ENCODE measurements around the gene HSPA9. TPM values are rescaled to one million over a fixed set of nuclear protein-coding genes. Genes with fewer than 3 reads are reported as not detected.

Gene HSPA9
- total and polyA plus RNA-seq, 9 of the 15 experiments (the other 6 are each of a cell fraction or from before 2014, with no cell fraction given), result 195 to 583 (median 514) TPM

GRCh38 chr5:138616508-138616907 is 41.3 kb upstream of the HSPA9 start (continued):
- TF ChIP-seq HOMEZ (CRISPR knock-in tag; IDR thresholded peaks at IDR 0.05) (no peak), SP2 (IDR thresholded peaks at IDR 0.05; ENCODE audit: extremely low read depth, low read depth, low read length, poor library complexity, severe bottlenecking) (no peak), KLF10 (CRISPR knock-in tag; IDR thresholded peaks at IDR 0.05) (no peak), ELF2 (CRISPR knock-in tag; IDR thresholded peaks at IDR 0.05) (no peak), GATA2 (CRISPR knock-in tag; IDR thresholded peaks at IDR 0.05) (no peak), SMARCC2 (IDR thresholded peaks at IDR 0.05; ENCODE audit: low read depth) (no peak), ZNF347 (CRISPR knock-in tag; IDR thresholded peaks at IDR 0.05; ENCODE audit: low read depth) (no peak), BCL6 (CRISPR knock-in tag; IDR thresholded peaks at IDR 0.05) (no peak)

- CTCF ChIA-PET (ENCODE audit: low intra/inter-chr PET ratio), result no interaction called here
- Histone ChIP-seq H3K36me3 (ENCODE audit: control insufficient read depth, insufficient read depth, low read length) (no peaks in the 10 kb centered on the region), H4K20me1 (replicated peaks; ENCODE audit: control insufficient read depth, insufficient read depth, low read length) (no peaks in the 10 kb centered on the region), H3K4me2 (ENCODE audit: insufficient read depth, low read length) (no peak overlapping the region), H3K79me2 (ENCODE audit: control insufficient read depth, insufficient read depth, low read length) (no peaks in the 10 kb centered on the region), H3K4me1 (replicated peaks in 1 of 2; ENCODE audit: control insufficient read depth in 2 of 2, insufficient read depth in 2 of 2, low read length in 2 of 2) (peaks cover 10 to 11% of the 10 kb centered on the region in 2 experiments; a peak in 4 of 5 replicates), H3K27me3 (ENCODE audit: control insufficient read depth in 2 of 2, insufficient read depth in 2 of 2, low read length in 2 of 2) (peaks cover 2 to 4% of the 10 kb centered on the region in 2 experiments; a peak in 2 of 5 replicates), H3K9me1 (ENCODE audit: control insufficient read depth, insufficient read depth, low read length) (no peaks in the 10 kb centered on the region), H3K9me3 (replicated peaks; ENCODE audit: control insufficient read depth, insufficient read depth, low read depth, low read length) (no peaks in the 10 kb centered on the region), H2AFZ (ENCODE audit: low read depth, low read length) (no peak overlapping the region), H3K27ac (ENCODE audit: extremely low read depth, low read depth, low read length) (no peak overlapping the region), H3K9ac (ENCODE audit: insufficient read depth in 1 of 2, low read depth in 2 of 2, low read length in 2 of 2) (no peak overlapping the region), H3K4me3 (no peak overlapping the region)
- no peak for ATAC-seq
- intact Hi-C loops (cut with micrococcal nuclease) (no loop called here), in situ Hi-C loops (cut with MboI) (no loop called here)
- FAIRE-seq, result no peak
- 13% methylated on average over 3 of the region's 3 CpGs for WGBS (ENCODE audit: insufficient coverage, low coverage, missing lambda C conversion rate)
- no peak for DNase-seq (ENCODE audit: extremely low read depth in 1 of 4, low spot score in 3 of 4)
- no TSS peak for BruUV-seq (replicated peaks)
- POLR2A ChIA-PET, result interaction anchor here (0.7 to 1.2 kb wide), 4 partner anchors 12 to 767 kb away, joined by 3 read pairs; partner anchors contain the start of genes MATR3 and SLC23A1
- TF ChIP-seq GATAD2B (IDR thresholded peaks at IDR 0.05; ENCODE audit: borderline replicate concordance) (no peak), TCF15 (CRISPR knock-in tag; IDR thresholded peaks at IDR 0.05) (no peak), ADNP (tag; IDR thresholded peaks at IDR 0.05) (no peak), YY1 (IDR thresholded peaks at IDR 0.05; ENCODE audit: borderline replicate concordance in 1 of 3, control insufficient read depth in 1 of 3, extremely low read depth in 1 of 3, insufficient read depth in 3 of 3, insufficient read length in 1 of 3, insufficient replicate concordance in 2 of 3, low read depth in 1 of 3, low read length in 2 of 3) (no peak), ZBTB33 (CRISPR knock-in tag; IDR thresholded peaks at IDR 0.05) (no peak), GABPA (tag; conservative IDR thresholded peaks at IDR 0.05; ENCODE audit: low read depth) (no peak), ZBTB12 (CRISPR knock-in tag; IDR thresholded peaks at IDR 0.05) (no peak)
These were observed 40.3 kb upstream of the HSPA9 start for GRCh38 chr5:138615461-138615860.

Measured in K562 (cell line).